ENCODE results near the gene DENND6B.

Gene DENND6B

DNA sequence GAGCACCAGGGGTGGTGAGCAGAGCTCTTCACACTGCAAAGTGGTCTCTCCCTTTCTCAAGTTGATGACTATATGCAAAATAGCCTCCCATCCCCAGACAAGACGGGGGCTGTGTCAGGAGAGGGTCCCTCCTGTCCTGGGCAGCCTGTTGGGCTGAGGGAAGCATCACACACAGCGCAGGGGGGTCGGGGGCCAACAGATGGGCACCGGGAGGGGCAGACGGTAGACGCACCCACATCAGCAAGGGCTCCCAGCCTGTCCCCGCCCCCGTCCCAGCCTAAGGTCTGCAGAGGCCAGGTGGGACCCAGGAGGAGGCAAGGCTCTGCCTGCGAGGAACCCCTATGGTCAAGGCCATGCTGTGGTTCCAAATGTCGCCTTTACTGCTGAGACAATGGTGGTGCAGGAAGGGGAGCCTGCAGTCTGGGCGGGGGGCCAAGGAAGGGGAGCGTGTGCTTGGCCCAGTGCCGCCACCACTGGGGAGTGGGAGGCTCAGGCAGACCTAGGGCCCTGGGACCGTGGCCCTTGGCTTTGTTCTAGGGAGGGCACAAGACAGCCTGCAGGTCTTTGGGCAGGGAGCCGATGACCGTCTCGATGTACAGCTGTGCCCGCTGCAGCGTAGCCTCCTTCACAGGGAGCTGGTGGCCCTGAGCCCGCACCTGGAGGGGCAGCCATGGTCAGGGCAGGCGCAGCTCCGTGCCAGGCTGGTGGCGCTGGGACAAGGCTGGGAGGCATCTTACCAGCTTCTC, 15.0 kb downstream of the DENND6B start (continued):
- TF ChIP-seq, protein P1, sequence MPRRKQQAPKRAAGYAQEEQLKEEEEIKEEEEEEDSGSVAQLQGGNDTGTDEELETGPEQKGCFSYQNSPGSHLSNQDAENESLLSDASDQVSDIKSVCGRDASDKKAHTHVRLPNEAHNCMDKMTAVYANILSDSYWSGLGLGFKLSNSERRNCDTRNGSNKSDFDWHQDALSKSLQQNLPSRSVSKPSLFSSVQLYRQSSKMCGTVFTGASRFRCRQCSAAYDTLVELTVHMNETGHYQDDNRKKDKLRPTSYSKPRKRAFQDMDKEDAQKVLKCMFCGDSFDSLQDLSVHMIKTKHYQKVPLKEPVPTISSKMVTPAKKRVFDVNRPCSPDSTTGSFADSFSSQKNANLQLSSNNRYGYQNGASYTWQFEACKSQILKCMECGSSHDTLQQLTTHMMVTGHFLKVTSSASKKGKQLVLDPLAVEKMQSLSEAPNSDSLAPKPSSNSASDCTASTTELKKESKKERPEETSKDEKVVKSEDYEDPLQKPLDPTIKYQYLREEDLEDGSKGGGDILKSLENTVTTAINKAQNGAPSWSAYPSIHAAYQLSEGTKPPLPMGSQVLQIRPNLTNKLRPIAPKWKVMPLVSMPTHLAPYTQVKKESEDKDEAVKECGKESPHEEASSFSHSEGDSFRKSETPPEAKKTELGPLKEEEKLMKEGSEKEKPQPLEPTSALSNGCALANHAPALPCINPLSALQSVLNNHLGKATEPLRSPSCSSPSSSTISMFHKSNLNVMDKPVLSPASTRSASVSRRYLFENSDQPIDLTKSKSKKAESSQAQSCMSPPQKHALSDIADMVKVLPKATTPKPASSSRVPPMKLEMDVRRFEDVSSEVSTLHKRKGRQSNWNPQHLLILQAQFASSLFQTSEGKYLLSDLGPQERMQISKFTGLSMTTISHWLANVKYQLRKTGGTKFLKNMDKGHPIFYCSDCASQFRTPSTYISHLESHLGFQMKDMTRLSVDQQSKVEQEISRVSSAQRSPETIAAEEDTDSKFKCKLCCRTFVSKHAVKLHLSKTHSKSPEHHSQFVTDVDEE (CRISPR knock-in tag; IDR thresholded peaks at IDR 0.05) = no peak
- TF ChIP-seq, protein P2, sequence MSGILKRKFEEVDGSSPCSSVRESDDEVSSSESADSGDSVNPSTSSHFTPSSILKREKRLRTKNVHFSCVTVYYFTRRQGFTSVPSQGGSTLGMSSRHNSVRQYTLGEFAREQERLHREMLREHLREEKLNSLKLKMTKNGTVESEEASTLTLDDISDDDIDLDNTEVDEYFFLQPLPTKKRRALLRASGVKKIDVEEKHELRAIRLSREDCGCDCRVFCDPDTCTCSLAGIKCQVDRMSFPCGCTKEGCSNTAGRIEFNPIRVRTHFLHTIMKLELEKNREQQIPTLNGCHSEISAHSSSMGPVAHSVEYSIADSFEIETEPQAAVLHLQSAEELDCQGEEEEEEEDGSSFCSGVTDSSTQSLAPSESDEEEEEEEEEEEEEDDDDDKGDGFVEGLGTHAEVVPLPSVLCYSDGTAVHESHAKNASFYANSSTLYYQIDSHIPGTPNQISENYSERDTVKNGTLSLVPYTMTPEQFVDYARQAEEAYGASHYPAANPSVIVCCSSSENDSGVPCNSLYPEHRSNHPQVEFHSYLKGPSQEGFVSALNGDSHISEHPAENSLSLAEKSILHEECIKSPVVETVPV (CRISPR knock-in tag; IDR thresholded peaks at IDR 0.05) = no peak
- no peak for TF ChIP-seq PPARA (CRISPR knock-in tag; IDR thresholded peaks at IDR 0.05; ENCODE audit: borderline replicate concordance)
- TF ChIP-seq TCF4 (CRISPR knock-in tag; IDR thresholded peaks at IDR 0.05; ENCODE audit: borderline replicate concordance) = no peak

DNA sequence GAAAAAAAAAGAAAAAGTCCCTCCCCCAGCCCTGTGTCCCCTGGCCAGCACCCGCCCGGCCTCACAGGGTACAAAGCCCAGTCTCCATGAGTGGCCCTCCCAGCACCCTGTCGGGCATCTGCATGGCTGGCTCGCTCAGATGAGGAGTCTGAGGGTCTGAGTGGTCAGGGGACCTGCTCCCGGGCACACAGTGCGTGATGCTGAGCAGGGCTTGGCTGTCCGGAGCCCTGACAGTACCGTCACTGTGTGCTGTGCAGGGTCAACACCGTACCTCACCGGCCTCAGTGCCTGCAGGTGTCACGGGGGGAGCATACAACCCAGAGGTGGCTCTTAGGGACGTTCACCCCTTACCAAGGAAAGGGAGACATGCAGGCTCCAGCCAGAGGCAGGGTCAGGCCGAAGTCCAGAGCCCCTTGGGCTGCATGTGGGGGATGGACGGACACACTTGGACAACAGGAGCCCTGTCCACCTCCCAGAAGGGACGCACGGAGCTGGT, 15.8 kb downstream of the DENND6B start:
- TF ChIP-seq ZC3H10 (CRISPR knock-in tag; IDR thresholded peaks at IDR 0.05) = no peak
- no peak for TF ChIP-seq TOX (CRISPR knock-in tag; IDR thresholded peaks at IDR 0.05; ENCODE audit: borderline replicate concordance)
- TF ChIP-seq, protein P2 (CRISPR knock-in tag; IDR thresholded peaks at IDR 0.05) = no peak
- ATAC-seq = no peak

DNA sequence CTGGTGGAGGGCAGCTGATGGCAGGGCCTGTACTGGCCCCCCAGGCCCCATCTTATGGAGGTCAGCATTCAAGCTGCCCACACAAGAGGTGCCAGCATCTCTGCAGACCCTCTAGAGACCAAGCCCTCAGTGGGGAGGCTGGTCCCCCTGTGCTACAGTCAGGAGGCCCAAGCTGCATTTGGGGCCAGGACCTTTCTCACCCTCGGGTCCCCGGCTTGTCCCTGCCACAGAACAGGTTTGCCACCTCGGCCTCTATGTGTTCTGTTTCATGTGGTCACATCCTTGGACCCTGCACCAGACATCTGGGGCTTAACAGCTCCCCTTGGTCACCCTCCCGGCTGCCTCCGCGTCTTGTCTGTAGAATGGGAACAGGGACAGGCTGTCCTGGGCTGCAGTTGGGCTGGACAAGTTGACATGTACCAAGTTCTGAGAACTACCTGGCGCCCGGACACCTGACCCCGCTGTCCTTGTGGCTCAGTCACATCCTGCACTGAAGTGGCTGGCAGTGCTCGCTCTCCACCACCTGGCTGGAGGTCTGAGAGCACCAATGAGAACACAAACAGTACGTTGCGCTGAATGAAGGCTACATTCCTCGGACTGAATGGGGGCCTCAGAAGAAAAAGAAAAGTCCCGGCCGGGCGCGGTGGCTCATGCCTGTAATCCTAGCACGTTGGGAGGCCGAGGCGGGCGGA, 16.6 kb downstream of the DENND6B start:
- no peak for TF ChIP-seq ISL1 (CRISPR knock-in tag; IDR thresholded peaks at IDR 0.05)
- 0 out of 2 replicates have a peak, but pooled peaks have one; percentile 13 for TF ChIP-seq ZFP3 (CRISPR knock-in tag; IDR thresholded peaks at IDR 0.05)
- TF ChIP-seq RARB (CRISPR knock-in tag; IDR thresholded peaks at IDR 0.05) = no peak
- ATAC-seq = no peak

DNA sequence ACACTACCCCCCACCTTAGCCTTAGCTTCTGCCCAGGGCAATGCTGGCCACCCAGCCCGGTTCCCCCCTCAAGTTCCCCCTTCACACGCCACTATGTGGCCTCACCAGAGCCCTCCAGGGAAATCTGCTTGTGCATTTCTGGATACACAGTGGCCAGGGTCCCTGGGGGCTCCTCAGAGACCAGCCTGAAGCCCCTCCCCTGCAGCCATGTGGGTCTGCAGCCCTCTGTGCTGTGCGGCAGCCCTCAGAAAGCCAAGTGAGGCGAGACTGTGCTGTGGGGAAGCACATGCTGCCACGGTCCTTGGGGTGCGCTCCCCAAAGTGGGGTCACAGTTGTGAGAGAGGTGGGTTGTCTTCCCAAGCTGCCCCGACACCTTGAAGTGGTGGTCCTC, 17.2 kb downstream of the DENND6B start:
- no peak for ATAC-seq
- TF ChIP-seq ZFP3 (CRISPR knock-in tag; IDR thresholded peaks at IDR 0.05) (no peak), TCF4 (CRISPR knock-in tag; IDR thresholded peaks at IDR 0.05; ENCODE audit: borderline replicate concordance) (no peak), ZC3H10 (CRISPR knock-in tag; IDR thresholded peaks at IDR 0.05) (no peak), PPARA (CRISPR knock-in tag; IDR thresholded peaks at IDR 0.05; ENCODE audit: borderline replicate concordance) (no peak)
- TF ChIP-seq, protein P3, sequence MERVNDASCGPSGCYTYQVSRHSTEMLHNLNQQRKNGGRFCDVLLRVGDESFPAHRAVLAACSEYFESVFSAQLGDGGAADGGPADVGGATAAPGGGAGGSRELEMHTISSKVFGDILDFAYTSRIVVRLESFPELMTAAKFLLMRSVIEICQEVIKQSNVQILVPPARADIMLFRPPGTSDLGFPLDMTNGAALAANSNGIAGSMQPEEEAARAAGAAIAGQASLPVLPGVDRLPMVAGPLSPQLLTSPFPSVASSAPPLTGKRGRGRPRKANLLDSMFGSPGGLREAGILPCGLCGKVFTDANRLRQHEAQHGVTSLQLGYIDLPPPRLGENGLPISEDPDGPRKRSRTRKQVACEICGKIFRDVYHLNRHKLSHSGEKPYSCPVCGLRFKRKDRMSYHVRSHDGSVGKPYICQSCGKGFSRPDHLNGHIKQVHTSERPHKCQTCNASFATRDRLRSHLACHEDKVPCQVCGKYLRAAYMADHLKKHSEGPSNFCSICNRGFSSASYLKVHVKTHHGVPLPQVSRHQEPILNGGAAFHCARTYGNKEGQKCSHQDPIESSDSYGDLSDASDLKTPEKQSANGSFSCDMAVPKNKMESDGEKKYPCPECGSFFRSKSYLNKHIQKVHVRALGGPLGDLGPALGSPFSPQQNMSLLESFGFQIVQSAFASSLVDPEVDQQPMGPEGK (CRISPR knock-in tag; IDR thresholded peaks at IDR 0.05; ENCODE audit: borderline replicate concordance) = no peak
- TF ChIP-seq, protein P4, sequence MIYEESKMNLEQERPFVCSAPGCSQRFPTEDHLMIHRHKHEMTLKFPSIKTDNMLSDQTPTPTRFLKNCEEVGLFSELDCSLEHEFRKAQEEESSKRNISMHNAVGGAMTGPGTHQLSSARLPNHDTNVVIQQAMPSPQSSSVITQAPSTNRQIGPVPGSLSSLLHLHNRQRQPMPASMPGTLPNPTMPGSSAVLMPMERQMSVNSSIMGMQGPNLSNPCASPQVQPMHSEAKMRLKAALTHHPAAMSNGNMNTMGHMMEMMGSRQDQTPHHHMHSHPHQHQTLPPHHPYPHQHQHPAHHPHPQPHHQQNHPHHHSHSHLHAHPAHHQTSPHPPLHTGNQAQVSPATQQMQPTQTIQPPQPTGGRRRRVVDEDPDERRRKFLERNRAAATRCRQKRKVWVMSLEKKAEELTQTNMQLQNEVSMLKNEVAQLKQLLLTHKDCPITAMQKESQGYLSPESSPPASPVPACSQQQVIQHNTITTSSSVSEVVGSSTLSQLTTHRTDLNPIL (CRISPR knock-in tag; IDR thresholded peaks at IDR 0.05; ENCODE audit: low read depth) = no peak
- TF ChIP-seq, protein P1 (CRISPR knock-in tag; IDR thresholded peaks at IDR 0.05) = no peak
